ENCODE results near the gene GALNT18. TPM values are rescaled to one million over a fixed set of nuclear protein-coding genes. Genes with fewer than 3 reads are reported as not detected.

The GALNT18 gene
- polyA plus RNA-seq, 1 donor from 2014 or later: 7.6 TPM

DNA sequence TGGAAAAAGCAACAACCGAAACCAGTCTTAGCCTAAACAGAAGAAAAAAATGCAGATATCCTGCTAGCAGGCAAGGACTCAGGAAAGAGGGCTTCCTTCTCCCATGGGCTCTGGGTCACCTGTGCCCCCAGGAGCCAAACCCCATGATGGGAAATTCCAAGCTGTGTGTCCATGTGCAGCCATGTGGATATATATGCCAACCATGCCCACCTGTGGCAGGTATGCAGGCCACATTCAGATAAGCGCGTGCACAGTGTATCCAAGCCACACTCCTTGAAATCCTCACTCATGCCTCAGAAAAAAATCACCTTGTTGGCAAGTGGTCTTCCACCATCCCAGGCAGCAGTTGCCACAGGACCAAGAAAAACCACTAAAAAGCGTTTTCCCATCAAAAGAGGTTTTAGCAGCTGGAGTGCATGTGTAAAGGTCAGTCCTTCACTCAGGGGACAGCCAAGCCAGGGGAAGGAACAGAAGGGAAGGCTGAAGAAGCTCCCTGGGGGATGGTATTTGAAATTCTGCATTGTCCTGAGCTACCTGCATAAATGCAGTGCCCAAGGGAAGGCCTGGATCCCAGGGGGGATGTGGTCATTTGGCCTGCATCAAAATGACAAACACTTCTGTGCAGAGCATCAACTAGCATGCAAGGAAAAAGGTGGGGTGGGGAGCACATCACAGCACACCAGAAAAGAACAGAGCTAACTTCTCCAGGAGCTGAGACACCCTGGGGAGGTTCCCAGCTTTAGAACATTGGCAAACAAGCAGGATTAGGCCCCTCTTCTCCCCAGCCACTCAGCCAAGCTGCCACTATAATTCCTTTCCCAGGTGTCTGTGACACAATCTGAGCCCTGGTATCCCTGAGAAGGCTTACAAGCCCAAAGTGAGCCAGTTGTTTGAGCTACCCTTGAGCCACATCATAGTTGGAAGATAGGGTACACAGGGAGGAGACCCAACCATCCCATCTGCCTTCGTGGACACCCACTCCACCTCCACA is 76.2 kb downstream of the GALNT18 start:
- H4K20me1 ChIP-seq (ENCODE audit: insufficient read depth): no peaks in the 10 kb centered on the region
- TF ChIP-seq SMC3 (conservative IDR thresholded peaks at IDR 0.05; ENCODE audit: poor library complexity): no peak
- TF ChIP-seq MXI1 (conservative IDR thresholded peaks at IDR 0.05; ENCODE audit: poor library complexity, severe bottlenecking): no peak
- no peak for TF ChIP-seq EZH2 (IDR thresholded peaks at IDR 0.05; ENCODE audit: borderline replicate concordance, insufficient read depth, low read length, poor library complexity, severe bottlenecking)
- TF ChIP-seq, protein P1, sequence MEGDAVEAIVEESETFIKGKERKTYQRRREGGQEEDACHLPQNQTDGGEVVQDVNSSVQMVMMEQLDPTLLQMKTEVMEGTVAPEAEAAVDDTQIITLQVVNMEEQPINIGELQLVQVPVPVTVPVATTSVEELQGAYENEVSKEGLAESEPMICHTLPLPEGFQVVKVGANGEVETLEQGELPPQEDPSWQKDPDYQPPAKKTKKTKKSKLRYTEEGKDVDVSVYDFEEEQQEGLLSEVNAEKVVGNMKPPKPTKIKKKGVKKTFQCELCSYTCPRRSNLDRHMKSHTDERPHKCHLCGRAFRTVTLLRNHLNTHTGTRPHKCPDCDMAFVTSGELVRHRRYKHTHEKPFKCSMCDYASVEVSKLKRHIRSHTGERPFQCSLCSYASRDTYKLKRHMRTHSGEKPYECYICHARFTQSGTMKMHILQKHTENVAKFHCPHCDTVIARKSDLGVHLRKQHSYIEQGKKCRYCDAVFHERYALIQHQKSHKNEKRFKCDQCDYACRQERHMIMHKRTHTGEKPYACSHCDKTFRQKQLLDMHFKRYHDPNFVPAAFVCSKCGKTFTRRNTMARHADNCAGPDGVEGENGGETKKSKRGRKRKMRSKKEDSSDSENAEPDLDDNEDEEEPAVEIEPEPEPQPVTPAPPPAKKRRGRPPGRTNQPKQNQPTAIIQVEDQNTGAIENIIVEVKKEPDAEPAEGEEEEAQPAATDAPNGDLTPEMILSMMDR (IDR thresholded peaks at IDR 0.05; ENCODE audit: poor library complexity, severe bottlenecking): no peak
- TF ChIP-seq TAF1 (IDR thresholded peaks at IDR 0.05; ENCODE audit: low read depth): no peak
- TF ChIP-seq EP300 (conservative IDR thresholded peaks at IDR 0.05; ENCODE audit: poor library complexity, severe bottlenecking): no peak
- no peak for TF ChIP-seq POLR2AphosphoS5 (IDR thresholded peaks at IDR 0.05)
- no peak for TF ChIP-seq RAD21 (conservative IDR thresholded peaks at IDR 0.05)
- TF ChIP-seq, protein P2, sequence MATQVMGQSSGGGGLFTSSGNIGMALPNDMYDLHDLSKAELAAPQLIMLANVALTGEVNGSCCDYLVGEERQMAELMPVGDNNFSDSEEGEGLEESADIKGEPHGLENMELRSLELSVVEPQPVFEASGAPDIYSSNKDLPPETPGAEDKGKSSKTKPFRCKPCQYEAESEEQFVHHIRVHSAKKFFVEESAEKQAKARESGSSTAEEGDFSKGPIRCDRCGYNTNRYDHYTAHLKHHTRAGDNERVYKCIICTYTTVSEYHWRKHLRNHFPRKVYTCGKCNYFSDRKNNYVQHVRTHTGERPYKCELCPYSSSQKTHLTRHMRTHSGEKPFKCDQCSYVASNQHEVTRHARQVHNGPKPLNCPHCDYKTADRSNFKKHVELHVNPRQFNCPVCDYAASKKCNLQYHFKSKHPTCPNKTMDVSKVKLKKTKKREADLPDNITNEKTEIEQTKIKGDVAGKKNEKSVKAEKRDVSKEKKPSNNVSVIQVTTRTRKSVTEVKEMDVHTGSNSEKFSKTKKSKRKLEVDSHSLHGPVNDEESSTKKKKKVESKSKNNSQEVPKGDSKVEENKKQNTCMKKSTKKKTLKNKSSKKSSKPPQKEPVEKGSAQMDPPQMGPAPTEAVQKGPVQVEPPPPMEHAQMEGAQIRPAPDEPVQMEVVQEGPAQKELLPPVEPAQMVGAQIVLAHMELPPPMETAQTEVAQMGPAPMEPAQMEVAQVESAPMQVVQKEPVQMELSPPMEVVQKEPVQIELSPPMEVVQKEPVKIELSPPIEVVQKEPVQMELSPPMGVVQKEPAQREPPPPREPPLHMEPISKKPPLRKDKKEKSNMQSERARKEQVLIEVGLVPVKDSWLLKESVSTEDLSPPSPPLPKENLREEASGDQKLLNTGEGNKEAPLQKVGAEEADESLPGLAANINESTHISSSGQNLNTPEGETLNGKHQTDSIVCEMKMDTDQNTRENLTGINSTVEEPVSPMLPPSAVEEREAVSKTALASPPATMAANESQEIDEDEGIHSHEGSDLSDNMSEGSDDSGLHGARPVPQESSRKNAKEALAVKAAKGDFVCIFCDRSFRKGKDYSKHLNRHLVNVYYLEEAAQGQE (IDR thresholded peaks at IDR 0.05; ENCODE audit: borderline replicate concordance): no peak
- no peak overlapping the region for H3K9ac ChIP-seq (ENCODE audit: low read length)
- H3K9me2 ChIP-seq (ENCODE audit: insufficient read depth, low read length): no peaks in the 10 kb centered on the region
- H3K4me2 ChIP-seq (ENCODE audit: low read length): no peak overlapping the region
- no peaks in the 10 kb centered on the region for H3K9me3 ChIP-seq (ENCODE audit: low read length)
- no peaks in the 10 kb centered on the region for H3K36me3 ChIP-seq (ENCODE audit: insufficient read depth, low read length)
- H3K79me2 ChIP-seq (replicated peaks; ENCODE audit: insufficient read depth, low read length): no peaks in the 10 kb centered on the region
- H3F3A ChIP-seq (ENCODE audit: insufficient read depth, low read length, poor library complexity, severe bottlenecking): no peaks in the 10 kb centered on the region
- H2AFZ ChIP-seq (ENCODE audit: low read depth, low read length): no peak overlapping the region
- H3K27me3 ChIP-seq (ENCODE audit: insufficient read depth, low read depth, low read length): no peaks in the 10 kb centered on the region
- no peak overlapping the region for H3K4me3 ChIP-seq (ENCODE audit: low read length)
- no peak overlapping the region for H3K27ac ChIP-seq (ENCODE audit: low read length)

DNA sequence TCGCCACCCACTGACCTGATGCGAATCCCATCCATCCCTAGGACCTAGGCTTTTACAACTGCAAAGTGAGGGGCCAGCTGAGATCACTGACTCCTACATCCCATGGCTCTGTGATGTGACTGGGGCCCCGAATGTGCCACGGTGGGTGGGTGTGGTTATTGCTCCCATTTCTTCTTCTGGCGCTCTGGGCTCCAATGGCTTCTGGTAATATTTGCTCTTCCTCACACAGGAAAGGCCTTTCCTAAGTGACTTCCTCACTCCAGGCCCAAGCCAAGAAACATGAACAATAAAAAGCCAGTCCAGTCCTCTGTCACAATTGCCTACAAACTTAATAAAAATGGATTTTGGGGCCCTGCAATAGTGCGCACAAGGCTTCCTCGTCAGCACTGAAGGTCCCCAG is 78.1 kb downstream of the GALNT18 start:
- Histone ChIP-seq H3K27ac (ENCODE audit: low read length) (no peak overlapping the region), H3K79me2 (replicated peaks; ENCODE audit: insufficient read depth, low read length) (no peaks in the 10 kb centered on the region), H3K9me3 (ENCODE audit: low read length) (no peaks in the 10 kb centered on the region), H3F3A (ENCODE audit: insufficient read depth, low read length, poor library complexity, severe bottlenecking) (no peaks in the 10 kb centered on the region), H3K9ac (ENCODE audit: low read length) (no peak overlapping the region), H3K4me2 (ENCODE audit: low read length) (no peak overlapping the region), H3K36me3 (ENCODE audit: insufficient read depth, low read length) (no peaks in the 10 kb centered on the region), H3K4me3 (ENCODE audit: low read length) (no peak overlapping the region), H4K20me1 (ENCODE audit: insufficient read depth) (no peaks in the 10 kb centered on the region), H3K9me2 (ENCODE audit: insufficient read depth, low read length) (no peaks in the 10 kb centered on the region), H3K27me3 (ENCODE audit: insufficient read depth, low read depth, low read length) (no peaks in the 10 kb centered on the region), H2AFZ (ENCODE audit: low read depth, low read length) (no peak overlapping the region)
- TF ChIP-seq TAF1 (IDR thresholded peaks at IDR 0.05; ENCODE audit: low read depth) (no peak), EP300 (conservative IDR thresholded peaks at IDR 0.05; ENCODE audit: poor library complexity, severe bottlenecking) (no peak), SMC3 (conservative IDR thresholded peaks at IDR 0.05; ENCODE audit: poor library complexity) (no peak), MXI1 (conservative IDR thresholded peaks at IDR 0.05; ENCODE audit: poor library complexity, severe bottlenecking) (no peak), POLR2AphosphoS5 (IDR thresholded peaks at IDR 0.05) (no peak), RAD21 (conservative IDR thresholded peaks at IDR 0.05) (no peak)
- TF ChIP-seq, protein P1 (IDR thresholded peaks at IDR 0.05; ENCODE audit: poor library complexity, severe bottlenecking): no peak

All from neural cell (in vitro differentiated cells).